GM18909 (cell line): ENCODE results near the gene AQP12A.
"Not testable (repeated sequence)": the region's sequence is repeated elsewhere in the genome, so short reads cannot be mapped to it uniquely, and the experiment has no call there.

ENCODE experiments used
- ATAC-seq: cut with Tn5 transposase; IDR thresholded peaks from one replicate; pipeline ENCODE4 v1.9.1; 2021; ENCODE audit warnings: mild to moderate bottlenecking; ENCODE audit not compliant: unreplicated experiment, poor library complexity

Gene AQP12A, protein sequence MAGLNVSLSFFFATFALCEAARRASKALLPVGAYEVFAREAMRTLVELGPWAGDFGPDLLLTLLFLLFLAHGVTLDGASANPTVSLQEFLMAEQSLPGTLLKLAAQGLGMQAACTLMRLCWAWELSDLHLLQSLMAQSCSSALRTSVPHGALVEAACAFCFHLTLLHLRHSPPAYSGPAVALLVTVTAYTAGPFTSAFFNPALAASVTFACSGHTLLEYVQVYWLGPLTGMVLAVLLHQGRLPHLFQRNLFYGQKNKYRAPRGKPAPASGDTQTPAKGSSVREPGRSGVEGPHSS

DNA sequence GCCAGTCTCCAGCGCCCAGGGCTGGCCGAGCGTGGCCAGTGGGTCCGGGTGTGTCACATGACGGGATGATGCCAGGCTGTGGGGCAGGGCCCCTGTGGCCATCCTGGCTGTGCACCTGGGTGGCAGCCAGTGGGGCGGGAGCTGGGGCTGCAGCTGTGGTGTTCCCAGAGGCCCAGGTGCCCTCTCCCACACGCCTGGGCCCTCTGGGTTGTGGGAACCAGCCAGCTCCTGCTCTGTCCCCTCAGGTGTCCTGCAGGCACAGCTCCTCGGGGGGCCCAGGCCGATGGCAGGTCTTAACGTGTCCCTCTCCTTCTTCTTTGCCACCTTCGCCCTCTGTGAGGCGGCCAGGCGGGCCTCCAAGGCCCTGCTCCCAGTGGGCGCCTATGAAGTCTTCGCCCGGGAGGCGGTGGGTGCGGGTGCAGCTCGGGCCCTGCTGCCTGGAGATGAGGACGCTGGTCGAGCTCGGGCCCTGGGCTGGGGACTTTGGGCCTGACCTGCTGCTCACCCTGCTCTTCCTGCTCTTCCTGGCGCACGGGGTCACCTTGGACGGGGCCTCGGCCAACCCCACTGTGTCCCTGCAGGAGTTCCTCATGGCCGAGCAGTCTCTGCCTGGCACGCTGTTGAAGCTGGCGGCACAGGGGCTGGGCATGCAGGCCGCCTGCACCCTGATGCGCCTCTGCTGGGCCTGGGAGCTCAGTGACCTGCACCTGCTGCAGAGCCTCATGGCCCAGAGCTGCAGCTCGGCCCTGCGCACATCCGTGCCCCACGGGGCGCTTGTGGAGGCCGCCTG, at the start of gene AQP12A:
TSS of gene AQP12A (plus strand) at position 236 of the 790 bp plus-strand sequence. CDS start at position 284, 48 bp downstream.
- not testable (repeated sequence) for ATAC-seq

DNA sequence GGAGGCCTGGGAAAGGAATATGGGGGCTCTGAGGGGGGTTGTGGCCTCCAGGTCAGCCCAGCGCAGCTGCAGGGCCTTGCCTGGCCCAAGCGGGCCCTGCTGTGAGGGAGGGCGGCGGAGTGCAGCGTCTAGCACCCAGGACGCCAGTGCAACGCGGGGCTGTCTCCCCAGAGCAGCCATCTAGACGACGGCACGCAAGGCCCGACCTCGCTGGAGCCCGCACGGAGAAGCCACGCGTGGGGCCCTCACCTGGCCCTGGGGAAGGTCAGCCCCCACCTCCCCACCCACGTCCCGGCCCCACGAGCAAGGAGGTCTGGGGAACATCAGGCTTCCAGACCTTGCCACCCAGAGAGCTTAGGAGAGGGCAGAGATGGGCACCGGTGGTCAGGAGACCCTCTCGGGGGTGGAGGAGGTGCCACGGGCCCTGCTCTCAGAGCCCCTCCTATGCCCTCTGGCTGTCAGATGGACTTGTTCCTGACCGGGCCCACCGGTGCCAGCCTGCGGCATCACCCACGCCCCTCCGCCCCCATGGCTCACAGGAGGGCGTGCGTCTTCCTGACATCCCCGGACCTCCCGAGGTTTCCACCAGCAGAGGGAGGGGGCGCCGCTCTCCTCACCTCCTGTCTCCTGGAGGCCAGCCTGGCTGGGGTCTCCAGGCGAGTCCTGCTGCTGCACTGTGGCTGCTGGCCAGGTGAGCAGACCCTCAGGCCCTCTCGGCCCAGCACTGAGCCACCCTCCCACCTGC, 49.4 kb upstream of the AQP12A start:
- ATAC-seq: no peak

DNA sequence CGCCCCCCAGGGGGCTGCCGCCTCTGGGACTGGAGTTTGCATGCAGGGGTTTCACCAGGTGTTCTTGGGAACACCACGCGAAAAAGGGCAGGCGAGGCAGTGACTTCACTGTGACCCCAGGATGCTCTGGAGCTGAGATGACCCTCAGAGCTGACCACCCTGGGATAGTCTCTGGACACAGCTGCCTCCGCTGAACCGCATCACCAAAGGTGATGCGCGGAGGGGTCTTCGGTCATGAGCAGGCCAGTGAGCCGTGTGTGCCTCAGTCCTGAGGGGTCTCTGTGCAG, 48.9 kb upstream of the AQP12A start:
- ATAC-seq: no peak

DNA sequence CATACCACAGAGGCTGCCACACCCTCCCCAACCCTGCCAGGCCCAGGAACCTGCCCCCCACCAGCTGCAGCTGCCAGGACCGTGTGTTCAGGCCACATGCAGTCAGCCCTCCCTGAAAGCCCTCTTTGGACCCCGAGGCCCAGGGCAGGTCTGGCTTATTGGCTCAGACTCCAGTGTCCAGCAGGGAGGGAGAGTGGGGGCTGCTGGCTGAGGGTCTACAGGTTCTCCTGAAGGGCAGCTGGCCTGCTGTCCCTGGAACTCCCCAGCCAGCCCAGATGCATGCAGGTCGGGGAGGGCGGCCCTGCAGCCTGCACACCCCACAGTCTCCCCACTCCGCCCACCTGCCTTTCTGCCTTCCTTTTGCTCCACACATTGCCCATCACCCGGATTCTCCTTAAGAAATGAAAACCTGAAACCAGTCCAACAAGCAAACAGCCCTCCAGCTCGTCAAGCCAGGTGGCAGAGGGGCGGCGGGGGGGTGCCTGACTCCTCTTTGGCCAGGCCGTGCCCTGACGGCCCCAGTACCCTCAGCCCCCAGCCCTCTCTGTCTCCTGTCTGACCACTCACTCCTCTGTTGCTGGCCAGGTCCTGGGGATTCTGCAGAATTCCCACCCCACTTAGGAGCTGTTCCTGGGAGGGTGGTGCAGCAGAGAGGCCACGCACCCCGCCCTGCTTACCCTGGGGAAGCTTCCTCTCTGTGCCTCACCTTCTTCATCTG, 48.4 kb upstream of the AQP12A start:
- no peak for ATAC-seq

DNA sequence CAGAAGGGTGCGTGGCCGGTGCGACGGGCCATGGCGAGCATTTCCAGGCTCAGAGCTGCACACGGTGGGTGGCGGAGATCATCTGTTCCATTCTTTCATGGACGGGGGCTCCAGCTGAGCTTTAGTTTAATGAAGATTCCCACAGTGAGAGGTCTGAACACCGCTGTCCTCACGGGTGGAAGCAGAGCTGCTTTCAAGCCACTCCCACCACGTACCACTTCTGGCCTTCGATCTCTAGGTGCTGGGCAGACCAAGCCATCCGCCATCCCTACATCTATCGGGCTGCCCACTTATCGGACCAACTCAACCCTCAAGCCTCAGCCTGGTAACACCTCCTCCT, 47.9 kb upstream of the AQP12A start:
- ATAC-seq: no peak

DNA sequence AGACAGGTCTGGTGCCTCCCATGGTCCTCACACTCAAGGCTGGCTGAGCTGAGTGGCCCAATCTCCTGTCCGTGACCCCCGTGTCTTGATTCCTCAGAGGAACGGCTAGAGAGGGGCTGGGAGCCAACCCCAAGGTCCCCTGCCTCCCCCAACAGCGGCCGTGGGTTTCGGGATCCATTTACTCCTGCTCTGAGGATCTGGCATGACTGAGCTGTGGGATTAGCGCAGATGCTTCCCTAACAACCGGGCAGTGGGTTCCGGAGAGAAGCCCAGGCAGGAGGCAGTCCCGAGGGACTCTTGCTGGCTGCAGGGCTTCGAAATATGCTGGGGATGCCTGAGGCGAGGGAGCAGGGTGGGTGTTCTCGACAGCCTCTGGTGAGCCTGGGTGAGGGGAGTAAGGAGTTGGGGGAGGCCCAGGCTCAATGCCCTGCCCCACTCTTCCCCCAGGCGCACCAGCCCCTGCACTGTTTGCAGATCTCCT, 47.5 kb upstream of the AQP12A start:
- no peak for ATAC-seq

DNA sequence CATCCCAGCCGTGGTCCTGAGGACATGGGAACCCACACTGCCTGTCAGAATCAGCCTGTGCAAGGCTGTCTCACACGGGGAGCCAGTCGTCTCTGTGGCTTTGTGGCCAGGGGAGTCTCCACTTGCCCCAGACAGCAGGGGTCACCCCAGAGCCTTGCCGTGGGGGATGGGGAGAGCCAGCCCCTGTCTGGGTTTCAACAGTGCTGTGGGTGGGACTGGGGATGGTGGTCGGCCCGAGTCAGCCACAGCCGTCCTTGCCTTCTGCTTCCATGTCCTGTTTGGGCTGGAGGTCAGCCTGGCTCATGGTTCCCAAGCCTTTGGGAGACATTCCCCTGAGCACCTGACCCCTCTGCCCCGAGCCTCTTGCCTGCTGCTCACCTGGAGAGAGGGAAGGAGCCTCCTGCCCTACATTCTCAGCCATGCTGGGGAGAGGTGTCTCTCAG, 46.8 kb upstream of the AQP12A start:
- ATAC-seq: no peak

DNA sequence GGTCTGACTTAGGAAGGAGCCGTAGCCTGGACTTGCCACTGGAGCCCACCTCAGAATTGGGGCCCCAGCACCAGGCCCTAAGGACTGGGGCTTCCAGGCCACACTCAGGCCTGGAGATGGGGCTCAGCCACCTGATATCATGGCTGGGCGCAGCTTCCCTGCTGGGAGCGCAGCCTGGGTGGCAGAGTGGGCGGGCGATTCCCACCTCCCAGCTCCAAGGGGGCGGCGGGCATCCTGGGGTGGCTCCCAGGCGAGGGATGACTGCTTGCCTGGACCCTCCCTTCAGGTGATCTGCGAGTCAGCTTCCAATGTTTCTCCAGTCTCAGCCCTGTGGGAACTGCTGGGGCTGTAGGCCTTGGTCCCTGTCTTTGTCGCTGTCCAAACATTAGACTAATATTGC, 46.3 kb upstream of the AQP12A start:
- no peak for ATAC-seq

DNA sequence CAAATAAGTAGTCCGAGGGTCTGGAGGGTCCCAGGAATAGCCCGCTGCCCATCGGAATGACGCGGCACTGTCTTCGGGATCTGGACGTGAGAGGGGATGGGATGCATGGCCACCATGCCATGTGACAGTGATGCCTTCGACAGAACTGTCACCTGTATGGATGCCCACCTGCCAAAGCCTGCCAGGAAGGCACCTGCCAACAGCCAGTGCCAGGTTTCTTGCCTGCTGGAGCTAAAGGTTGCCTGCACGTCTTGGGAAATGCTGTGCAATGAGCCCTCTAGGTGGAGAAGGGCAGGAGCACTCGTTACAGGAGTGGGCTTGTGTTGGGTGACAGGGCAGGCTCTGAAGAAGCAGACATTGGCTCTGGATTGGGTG, 45.9 kb upstream of the AQP12A start:
- ATAC-seq: no peak

DNA sequence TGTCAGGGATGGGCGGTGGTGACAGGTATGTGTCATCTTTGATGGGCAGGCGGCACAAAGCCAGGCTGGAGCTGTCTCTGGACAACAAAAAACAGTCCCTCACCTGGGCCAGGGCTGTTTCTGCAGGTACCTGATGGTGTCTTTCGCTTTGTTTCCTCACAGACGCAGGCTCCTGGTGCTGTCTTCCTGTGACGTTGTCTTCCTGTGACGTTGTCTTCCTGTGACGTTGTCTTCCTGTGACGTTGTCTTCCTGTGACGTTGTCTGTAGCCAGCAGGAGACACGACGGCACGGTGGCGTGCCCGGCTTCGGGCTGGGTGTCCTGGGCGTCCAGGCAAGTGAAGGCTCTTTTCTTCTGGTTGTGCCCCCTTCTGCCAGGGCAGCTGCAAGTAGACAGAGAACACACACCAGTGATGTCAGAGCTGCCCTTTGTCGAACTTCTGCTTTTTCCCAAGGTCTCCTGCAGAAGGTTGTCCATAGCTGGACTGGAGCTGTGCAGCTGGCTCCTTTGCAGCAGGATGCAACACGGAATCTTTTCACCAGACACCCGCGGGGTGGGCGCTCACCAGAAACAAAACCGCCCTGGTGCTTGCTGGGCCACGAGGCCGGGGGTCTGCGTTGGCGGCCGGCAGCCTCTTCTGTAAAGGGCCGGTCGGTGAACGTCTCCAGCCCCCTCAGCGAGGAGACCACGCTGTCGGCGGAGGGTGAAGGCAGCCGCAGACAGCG, 45.3 kb upstream of the AQP12A start:
- ATAC-seq: no peak

DNA sequence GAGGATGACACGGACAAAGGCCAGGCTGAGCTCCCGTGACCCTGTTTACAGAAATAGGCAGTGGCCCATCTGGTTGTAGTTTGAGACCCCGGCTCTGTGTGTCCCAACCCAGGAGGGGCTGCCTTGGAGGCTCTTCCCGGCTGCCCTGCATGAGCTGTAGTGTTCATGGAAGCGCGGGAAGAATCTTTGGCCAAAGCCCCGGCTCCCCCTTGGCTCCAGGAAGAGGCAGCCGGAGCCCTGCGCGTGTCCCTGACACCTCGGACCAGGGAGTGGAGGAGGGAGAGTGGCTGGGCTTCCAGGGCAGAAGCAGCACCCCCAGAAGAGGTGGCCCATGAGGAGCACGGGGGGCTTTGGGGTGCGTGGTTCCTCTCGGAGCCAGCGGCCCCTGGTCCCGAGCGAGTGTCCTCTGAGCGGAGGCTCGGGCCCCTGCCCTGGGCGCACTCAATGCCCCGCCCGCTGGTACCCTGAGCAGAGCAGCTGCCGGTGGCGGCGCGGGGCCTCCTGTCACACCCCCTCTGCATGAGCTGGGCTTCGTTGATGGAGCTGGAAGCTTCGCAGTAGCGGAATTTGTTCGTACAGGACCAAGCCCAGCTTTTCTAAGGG, 44.7 kb upstream of the AQP12A start:
- no peak for ATAC-seq

DNA sequence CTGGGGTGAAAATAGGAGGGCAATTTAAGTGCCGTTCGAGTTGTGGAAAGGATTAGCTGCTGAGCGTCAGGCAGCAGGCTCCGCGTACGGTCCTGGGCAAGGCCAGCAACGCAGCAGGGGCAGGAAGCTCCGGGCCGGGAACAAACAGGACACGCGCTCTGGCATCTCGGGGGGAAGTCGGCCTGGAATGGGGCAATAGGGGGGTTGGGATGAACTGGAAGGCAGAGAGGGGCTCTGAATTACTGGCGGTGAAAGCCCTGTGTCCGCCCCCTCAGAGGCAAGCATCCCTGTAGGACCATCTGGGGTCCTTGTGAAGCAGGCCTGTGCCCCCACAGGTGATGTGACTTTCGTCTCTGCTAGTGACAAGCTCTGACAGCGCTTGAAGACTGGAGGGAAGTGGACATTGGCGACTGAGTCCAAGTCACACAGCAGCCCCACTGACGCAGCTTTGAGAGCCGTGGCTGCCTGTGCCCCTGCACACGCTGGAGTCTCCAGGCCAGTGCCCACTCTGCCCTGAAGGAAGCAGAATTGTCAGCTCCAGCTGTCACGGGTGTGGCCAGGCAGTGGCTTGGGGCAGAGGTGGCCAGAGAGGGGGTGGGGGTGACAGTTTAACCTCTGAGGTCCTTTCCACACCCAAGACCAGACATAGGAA, 44.0 kb upstream of the AQP12A start:
- no peak for ATAC-seq

DNA sequence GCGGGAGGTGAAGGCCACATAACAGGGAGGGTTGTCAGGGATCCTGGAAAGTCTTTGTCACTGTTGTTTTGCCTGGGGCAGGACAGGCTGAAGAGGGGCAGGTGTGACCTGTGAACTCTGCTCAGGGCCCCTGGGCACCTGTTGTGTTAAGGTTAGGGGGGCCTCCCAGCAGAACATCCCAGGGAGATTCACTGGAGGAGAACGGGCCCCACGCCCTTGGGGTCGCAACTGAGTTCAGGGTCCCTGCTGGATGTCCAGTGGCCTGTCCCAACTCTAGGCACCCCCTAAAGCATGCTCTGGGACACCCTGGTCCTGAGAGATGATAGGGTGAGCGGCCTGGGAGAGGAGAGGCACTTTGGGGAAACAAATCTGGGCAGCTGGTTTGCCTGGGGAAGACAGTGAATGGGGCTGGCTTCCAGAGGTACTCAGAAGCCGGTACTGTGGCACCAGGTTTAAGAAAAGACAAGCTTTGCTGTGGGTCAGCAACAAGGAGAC, 43.5 kb upstream of the AQP12A start:
- ATAC-seq: no peak

DNA sequence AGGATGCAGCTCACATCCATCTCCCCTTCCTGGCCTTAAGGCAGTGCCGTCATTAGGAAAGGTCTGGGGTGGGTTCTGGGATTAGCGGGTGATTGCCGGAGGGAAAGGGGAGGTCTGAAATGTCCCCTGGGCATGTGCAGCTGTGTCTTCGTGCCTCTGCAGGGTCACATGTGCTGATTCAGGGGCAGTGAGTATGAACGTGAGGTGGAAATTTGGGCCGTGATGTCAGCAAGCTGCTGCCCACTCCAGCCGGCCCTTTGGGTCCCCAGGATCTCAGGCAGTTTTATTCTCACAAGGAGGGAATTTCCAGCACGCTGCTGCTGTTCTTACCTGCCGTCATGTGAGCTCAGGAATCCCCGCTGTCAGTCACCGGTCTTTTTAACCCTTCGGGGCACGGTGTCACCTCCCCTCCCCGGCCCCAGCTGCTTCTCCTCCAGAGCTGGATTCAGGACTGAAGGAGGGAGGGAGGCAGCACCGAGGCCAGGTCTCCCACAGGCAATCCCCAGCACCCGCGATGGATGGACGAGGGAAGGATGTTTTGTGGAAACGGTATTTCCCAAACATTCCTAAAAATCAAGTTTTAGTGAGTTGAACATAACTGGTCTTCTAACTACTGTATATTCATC, 42.9 kb upstream of the AQP12A start:
- ATAC-seq: no peak

DNA sequence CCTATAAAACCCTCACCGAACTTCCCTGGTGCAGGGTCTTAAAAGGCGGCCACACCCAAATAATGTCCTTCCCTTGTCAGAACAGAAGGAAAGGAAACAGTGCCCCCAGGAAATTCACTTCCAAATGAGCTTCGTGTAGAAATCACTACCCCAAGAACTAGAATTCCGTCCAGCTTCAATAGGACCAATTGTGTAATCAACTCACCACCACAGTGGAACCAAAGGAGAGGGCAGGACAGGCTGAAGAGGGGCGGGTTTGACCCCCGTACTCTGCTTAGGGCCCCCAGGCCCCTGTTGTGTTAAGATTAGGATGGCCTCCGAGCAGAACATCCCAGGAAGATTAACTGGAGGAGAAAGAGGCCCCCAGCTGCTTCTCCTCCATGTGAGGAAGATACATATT, 42.3 kb upstream of the AQP12A start:
- ATAC-seq: no peak

DNA sequence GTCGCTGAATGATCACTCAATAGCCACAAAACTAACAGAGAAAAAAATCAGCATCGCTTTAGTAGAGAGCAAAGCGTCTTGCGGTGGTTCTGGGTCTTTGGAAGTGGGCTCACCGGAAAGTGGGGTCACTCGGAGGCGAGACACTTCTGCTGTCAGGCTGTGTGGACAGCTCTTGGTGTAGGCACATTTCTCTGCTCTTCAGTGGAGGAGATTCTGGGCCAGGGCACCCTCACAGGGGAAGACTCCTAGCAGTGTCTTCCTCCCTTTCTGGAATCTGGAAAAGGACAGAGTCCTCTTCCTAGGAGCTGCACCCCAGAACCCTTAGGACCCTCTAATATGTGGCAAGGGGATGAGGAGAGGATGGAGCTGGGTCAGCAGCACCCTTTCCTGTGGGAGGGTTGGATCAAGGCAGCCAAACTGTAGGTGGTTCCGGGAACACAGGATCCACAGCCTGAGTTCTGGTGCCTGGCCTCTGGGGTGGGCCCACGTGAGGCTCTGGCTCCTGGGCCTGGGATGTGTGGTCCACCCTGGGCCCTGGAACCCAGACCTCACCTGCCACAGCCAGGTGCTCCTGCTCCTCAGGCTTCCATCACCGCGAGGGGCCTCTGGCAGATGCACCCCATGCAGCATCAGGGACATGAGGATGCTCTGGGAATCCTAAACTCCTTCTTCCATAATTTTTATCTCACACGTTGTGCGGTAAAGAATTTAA, 41.3 kb upstream of the AQP12A start:
- no peak for ATAC-seq

DNA sequence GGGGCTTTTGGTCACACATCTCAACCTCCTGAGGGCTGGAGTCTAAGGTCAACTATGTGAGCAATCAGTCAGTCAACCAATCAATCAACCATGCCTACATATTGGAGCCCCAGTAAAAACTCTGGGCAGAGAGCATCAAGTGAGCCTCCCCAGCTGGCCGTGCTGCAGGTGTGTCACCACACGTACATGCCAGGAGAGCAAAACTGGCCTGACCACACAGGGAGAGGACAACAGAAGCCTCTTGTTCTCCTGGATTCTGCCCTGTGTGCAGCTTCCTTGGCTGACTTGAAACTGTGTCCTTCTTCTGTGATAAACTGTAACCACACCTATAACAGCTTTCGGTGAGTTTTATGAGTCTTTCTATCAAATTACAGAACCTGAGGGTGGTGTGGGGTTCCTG, 40.5 kb upstream of the AQP12A start:
- ATAC-seq: no peak
